ENCODE measurements around the gene FGD4. TPM values are rescaled to one million over a fixed set of nuclear protein-coding genes. Genes with fewer than 3 reads are reported as not detected.
"Not testable (repeated sequence)": the region's sequence is repeated elsewhere in the genome, so short reads cannot be mapped to it uniquely, and the experiment has no call there.

The FGD4 gene
- total RNA-seq, 2 experiments from 2014 or later, result 0.08 to 0.15 TPM

DNA sequence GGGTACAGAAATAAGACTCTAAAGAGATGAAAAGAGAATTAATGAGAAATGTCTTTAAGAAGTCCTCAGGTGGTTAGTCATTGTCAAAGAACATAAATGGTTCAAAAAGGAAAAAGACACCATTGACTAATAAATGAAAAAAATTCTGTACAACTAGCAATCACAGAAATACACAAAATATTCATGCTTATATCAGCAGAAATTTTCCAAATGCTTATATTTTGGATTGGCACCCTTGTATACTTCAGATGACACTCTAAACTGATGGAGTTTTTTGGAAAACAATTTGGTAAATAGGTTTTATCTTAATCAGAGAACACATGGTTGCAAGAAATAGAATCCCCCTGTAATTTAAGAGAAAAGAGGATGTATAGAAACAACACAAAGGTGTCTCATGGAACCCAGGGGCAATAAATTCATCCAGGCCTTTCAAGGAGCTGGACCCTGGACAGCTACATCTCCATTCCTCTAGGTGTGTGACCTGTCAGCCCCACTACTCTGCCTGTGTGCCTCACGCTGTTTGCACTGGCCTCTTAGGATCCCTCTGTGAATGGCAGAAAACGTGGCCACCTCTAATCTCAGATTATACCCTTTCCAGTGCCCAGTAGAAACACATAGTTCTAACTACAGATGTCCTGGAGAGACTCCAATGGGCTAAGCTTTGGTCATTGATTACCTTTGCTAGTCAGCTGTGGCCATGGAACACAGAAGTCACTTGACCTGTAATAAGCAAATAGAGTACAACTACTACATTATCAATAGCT, 110.2 kb downstream of the FGD4 start:
- DNase-seq, result no peak
- Mint-ChIP-seq H3K4me3 (no peak overlapping the region), H3K27ac (no peak overlapping the region), H3K36me3 (ENCODE audit: low read depth) (no peaks in the 10 kb centered on the region), H3K27me3 (peaks cover 20% of the 10 kb centered on the region), H3K9me3 (no peaks in the 10 kb centered on the region), H3K4me1 (no peaks in the 10 kb centered on the region)
- ChIA-PET CTCF (no interaction called here), POLR2A (no interaction called here)

DNA sequence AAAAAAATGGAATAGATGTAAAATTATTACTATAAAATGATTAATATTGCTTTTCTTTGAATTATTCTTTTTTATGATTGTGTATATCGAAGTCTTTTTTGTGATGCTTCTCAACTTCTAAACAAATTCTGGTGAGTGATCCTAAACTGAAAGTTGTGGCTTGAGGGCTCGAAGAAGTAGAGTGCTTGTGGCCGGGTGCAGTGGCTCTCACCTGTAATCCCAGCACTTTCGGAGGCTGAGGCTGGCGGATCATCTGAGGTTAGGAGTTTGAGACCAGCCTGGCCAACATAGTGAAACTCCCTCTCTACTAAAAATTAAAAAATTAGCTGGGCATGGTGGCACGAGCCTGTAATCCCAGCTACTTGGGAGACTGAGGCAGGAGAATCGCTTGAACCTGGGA, 112.6 kb downstream of the FGD4 start:
- H3K9me3 Mint-ChIP-seq; CTCF ChIA-PET; H3K4me1 Mint-ChIP-seq; H3K36me3 Mint-ChIP-seq (ENCODE audit: low read depth); DNase-seq; POLR2A ChIA-PET; H3K4me3 Mint-ChIP-seq; H3K27ac Mint-ChIP-seq: not testable (repeated sequence)
- H3K27me3 Mint-ChIP-seq, result peaks cover 26% of the 10 kb centered on the region

DNA sequence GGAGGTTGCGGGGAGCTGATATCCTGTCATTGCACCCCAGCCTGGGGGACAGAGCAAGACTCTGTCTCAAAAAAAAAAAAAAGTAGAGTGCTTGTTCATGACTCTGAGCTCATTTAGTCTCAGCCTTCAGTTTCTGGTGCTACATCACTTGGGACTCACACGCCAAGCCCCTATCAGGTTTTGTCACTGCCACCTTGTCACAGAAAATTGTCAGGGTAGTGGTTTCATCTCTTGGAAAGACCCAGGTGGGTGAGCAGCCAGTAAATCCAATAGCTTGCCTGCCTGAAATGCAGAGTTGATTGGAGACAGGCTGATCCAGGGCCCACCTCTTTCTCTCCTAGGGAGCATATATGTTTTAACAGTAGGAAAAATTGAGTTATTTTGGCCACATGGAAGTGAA, 113.0 kb downstream of the FGD4 start:
- Mint-ChIP-seq H3K27ac (no peak overlapping the region), H3K9me3 (no peaks in the 10 kb centered on the region), H3K4me3 (no peak overlapping the region), H3K4me1 (no peaks in the 10 kb centered on the region), H3K36me3 (ENCODE audit: low read depth) (no peaks in the 10 kb centered on the region), H3K27me3 (peaks cover 24% of the 10 kb centered on the region)
- no peak for DNase-seq
- POLR2A ChIA-PET, result no interaction called here
- CTCF ChIA-PET, result no interaction called here

DNA sequence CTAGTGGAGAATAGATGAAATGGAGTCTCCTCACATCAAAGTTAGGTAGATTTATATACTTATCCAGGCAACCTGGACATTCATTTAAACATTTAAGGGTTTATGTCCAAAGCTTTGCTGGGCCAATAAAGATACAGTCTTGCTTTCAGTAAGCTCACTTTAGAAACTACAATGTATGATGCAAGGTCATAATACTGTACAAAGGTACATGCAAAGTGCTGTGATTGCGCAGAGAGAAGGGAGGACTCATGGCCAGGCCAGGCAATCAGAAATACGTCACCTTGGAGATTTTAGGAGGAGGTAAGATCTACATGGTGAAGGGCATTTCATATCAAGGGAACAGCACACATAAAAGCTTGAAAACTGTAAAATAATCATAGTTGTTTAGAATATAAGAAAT, 113.6 kb downstream of the FGD4 start:
- Mint-ChIP-seq H3K36me3 (ENCODE audit: low read depth) (no peaks in the 10 kb centered on the region), H3K27ac (no peak overlapping the region), H3K4me1 (no peaks in the 10 kb centered on the region), H3K9me3 (no peaks in the 10 kb centered on the region), H3K27me3 (peaks cover 24% of the 10 kb centered on the region), H3K4me3 (no peak overlapping the region)
- ChIA-PET CTCF (no interaction called here), POLR2A (no interaction called here)
- DNase-seq, result no peak

DNA sequence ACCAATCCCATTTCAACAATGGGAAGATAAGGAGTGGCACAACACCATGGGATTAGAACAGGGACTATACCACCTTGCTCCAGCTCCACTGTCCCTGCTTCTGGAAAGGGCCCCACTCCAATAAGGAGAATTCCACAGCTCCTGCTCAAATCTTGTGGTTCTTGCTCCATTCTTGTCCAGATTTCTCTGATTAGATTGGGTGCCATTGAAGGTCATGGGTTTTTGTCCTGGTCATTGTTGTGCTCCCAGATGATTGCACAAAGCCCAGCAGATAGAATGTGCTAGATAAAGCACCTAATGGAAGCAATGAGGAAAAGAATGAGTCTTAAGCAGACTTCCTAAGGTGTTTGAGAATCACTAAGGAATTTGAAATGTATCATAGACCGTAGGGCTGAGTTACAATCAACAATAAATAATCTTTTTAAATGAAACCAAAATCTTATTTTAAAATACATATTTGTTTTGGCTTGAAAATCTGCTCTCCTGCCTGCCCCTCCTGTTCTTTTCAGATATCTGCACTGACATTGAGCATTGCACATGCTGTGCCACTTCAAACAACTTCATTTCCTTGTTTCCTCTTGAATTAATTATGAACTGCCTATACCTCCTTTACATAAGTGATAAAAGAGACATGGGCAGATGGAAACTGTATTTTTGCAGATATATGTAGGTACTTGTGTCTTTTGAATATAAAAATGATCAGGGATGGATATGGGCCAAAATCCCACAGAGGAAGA, 115.9 kb downstream of the FGD4 start:
- CTCF ChIA-PET, result no interaction called here
- H3K4me3 Mint-ChIP-seq, result no peak overlapping the region
- no peak for DNase-seq

DNA sequence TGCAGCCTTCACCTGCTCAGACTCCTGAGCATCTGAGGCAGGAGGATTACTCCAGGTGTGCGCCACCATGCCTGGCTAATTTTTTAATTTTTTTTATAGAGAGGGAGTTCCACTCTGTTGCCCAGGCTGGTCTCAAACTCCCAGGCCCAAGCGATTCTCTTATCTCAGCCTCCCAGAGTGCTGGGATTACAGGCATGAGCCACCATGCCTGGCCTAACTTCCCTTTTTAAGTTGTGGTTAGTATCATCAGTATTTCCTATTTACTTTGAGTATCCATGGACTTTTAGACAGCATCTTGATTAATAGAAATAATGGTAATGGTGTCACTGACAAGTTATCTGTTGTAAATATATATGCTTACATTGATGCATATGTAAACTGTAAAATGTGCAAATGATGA, 116.9 kb downstream of the FGD4 start:
- no peaks in the 10 kb centered on the region for H3K36me3 Mint-ChIP-seq (ENCODE audit: low read depth)
- ChIA-PET CTCF (no interaction called here), POLR2A (no interaction called here)
- H3K4me1 Mint-ChIP-seq, result no peaks in the 10 kb centered on the region
- no peaks in the 10 kb centered on the region for H3K9me3 Mint-ChIP-seq
- no peak for DNase-seq
- H3K27me3 Mint-ChIP-seq, result peaks cover 17% of the 10 kb centered on the region
- no peak overlapping the region for H3K4me3 Mint-ChIP-seq
- H3K27ac Mint-ChIP-seq, result no peak overlapping the region

More for the DNA sequence above, 115.9 kb downstream of the FGD4 start:
- Mint-ChIP-seq H3K27me3 (peaks cover 23% of the 10 kb centered on the region), H3K36me3 (ENCODE audit: low read depth) (no peaks in the 10 kb centered on the region), H3K27ac (no peak overlapping the region), H3K9me3 (no peaks in the 10 kb centered on the region), H3K4me1 (no peaks in the 10 kb centered on the region)
- POLR2A ChIA-PET, result no interaction called here

DNA sequence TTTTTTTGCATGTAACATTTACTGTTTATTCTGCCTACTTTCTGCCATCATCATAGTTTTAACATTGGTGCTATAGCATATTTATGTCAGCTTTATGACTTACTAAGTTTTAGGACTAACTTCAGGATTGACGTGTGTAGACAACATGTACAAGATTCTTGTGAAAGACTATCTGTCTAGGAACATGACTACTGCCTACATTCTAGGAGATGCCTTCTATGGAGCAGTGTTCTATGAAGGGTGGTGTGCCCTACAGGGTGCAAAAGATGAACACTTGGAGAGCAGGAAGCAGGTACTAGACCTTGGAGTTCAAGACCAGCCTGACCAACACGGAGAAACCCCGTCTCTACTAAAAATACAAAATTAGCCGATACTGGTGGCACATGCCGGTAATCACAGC, 118.6 kb downstream of the FGD4 start:
- ChIA-PET POLR2A (no interaction called here), CTCF (interaction anchor here (0.6 kb wide), 1 partner anchor 848 kb away, joined by 3 read pairs; no protein-coding TSS in a partner anchor)
- H3K4me3 Mint-ChIP-seq, result no peak overlapping the region
- no peaks in the 10 kb centered on the region for H3K9me3 Mint-ChIP-seq
- H3K4me1 Mint-ChIP-seq, result peaks cover 2% of the 10 kb centered on the region
- H3K27me3 Mint-ChIP-seq, result peaks cover 15% of the 10 kb centered on the region
- DNase-seq, result no peak
- no peak overlapping the region for H3K27ac Mint-ChIP-seq
- no peaks in the 10 kb centered on the region for H3K36me3 Mint-ChIP-seq (ENCODE audit: low read depth)

DNA sequence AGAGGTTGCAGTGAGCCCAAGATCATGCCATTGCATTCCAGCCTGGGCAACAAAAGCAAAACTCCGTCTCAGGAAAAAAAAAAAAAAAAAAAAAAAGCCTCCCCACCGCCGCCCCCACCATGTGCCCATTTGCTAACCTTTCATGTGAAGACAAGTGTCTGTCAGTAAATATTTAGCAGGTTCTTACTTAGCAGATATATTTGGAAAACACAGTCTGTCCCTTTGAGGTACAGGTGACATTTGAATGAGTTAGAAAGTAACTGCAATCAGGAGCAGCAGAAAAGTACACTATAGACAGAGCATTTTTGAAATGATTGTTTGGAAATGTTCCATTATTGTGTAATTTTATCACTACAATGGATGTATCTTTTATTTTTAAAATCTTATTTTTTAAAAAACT, 119.7 kb downstream of the FGD4 start:
- no peak overlapping the region for H3K27ac Mint-ChIP-seq
- DNase-seq, result no peak
- H3K4me1 Mint-ChIP-seq, result peaks cover 2% of the 10 kb centered on the region
- H3K4me3 Mint-ChIP-seq, result no peak overlapping the region
- H3K36me3 Mint-ChIP-seq (ENCODE audit: low read depth), result no peaks in the 10 kb centered on the region
- CTCF ChIA-PET, result no interaction called here
- H3K27me3 Mint-ChIP-seq, result peaks cover 11% of the 10 kb centered on the region
- H3K9me3 Mint-ChIP-seq, result no peaks in the 10 kb centered on the region
- POLR2A ChIA-PET, result no interaction called here

DNA sequence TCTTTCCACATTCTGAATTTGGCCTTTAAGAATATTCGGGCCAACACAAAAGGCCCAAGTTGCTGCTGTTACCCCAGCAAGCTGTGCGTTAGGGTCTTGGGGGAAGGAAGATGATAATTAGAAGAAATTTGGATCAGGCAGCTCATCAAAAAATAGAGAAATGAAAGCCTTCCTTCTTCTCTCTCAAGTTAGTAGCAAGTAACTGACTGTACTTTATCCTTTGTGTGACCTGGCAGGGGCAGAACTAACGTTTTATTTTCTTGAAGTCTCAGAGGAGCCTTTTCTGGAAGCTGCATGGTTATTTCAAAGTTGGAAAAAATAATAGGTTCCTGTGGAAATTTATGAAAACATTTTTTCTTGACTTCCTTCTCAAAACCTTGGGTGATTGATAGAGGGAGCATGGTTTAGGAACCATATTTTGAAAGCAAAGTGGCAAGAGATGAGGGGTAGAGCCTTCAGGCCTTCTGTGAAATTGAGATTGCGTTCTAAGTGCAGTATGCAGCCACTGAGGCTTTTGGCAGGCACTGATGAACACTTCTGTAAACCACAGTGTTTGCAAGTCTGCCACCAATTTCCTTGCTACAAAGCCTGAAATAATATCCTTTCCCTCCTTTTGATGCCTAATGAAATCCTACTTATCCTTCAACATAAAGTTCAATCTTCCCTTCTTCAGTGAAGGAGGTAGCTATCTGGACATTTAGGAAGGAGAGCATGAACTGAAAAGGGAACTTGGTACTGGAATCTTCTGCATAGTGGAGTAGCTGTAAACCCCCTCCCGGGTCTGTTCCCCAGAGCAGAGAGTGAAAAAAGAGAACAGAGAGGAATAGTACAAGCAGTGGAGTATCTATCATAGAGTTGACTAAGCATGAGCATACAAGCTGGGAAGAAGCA, 123.2 kb downstream of the FGD4 start:
- Mint-ChIP-seq H3K4me3 (no peak overlapping the region), H3K36me3 (ENCODE audit: low read depth) (no peaks in the 10 kb centered on the region), H3K4me1 (peaks cover 2% of the 10 kb centered on the region), H3K27me3 (peaks cover 2% of the 10 kb centered on the region), H3K9me3 (no peaks in the 10 kb centered on the region), H3K27ac (no peak overlapping the region)
- ChIA-PET CTCF (interaction anchor here (0.5 to 1.0 kb wide), 2 partner anchors 135 to 149 kb away, joined by 3 read pairs; no protein-coding TSS in a partner anchor), POLR2A (no interaction called here)
- no peak for DNase-seq

DNA sequence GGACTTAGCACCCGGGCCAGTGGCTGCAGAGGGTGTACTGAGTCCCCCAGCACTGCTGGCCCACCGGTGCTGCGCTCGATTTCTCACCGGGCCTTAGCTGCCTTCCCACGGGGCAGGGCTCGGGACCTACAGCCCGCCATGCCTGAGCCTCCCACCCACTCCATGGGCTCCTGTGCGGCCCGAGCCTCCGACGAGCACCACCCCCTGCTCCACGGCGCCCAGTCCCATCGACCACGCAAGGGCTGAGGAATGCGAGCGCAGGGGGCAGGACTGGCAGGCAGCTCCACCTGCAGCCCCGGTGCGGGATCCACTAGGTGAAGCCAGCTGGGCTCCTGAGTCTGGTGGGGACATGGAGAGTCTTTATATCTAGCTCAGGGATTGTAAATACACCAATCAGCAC, 126.4 kb downstream of the FGD4 start:
- DNase-seq; CTCF ChIA-PET; POLR2A ChIA-PET; H3K36me3 Mint-ChIP-seq (ENCODE audit: low read depth); H3K9me3 Mint-ChIP-seq; H3K4me3 Mint-ChIP-seq; H3K27ac Mint-ChIP-seq; H3K27me3 Mint-ChIP-seq; H3K4me1 Mint-ChIP-seq: not testable (repeated sequence)

DNA sequence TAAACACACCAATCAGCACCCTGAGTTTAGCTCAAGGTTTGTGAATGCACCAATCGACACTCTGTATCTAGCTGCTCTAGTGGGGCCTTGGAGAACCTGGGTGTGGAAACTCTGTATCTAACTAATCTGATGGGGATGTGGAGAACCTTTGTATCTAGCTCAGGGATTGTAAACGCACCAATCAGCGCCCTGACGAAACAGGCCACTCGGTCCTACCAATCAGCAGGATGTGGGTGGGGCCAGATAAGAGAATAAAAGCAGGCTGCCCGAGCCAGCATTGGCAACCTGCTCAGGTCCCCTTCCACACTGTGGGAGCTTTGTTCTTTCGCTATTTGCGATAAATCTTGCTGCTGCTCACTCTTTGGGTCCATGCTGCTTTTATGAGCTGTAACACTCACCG, 127.0 kb downstream of the FGD4 start:
- H3K27me3 Mint-ChIP-seq; H3K27ac Mint-ChIP-seq; POLR2A ChIA-PET; DNase-seq; H3K9me3 Mint-ChIP-seq; CTCF ChIA-PET; H3K4me1 Mint-ChIP-seq; H3K4me3 Mint-ChIP-seq; H3K36me3 Mint-ChIP-seq (ENCODE audit: low read depth): not testable (repeated sequence)

DNA sequence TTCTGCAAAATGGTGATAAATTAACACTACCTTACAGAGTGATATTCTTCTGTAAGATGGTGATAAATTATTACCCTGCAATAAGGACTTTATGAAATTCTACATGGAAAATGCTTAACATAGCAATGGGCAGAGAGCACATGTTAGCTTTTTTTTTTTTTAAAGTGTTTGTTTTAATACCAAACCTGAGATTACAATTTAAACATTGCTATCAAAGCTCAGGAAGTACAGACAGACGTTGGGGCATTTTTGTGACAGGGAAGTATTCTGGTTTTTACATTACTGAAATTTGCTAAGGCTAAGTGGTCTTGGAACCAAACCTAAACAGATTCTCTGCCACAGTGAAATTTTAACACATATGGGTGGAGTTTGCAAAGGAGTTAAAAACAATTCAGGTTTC, 133.1 kb downstream of the FGD4 start:
- peaks cover 32% of the 10 kb centered on the region for H3K27me3 Mint-ChIP-seq
- no peak overlapping the region for H3K27ac Mint-ChIP-seq
- H3K4me3 Mint-ChIP-seq, result no peak overlapping the region
- no peaks in the 10 kb centered on the region for H3K36me3 Mint-ChIP-seq (ENCODE audit: low read depth)
- no peaks in the 10 kb centered on the region for H3K9me3 Mint-ChIP-seq
- CTCF ChIA-PET, result interaction anchor here (0.6 to 0.9 kb wide), 3 partner anchors 12 to 70 kb away, joined by 3 to 7 read pairs (median 3); no protein-coding TSS in a partner anchor
- POLR2A ChIA-PET, result no interaction called here
- no peak for DNase-seq
- no peaks in the 10 kb centered on the region for H3K4me1 Mint-ChIP-seq

DNA sequence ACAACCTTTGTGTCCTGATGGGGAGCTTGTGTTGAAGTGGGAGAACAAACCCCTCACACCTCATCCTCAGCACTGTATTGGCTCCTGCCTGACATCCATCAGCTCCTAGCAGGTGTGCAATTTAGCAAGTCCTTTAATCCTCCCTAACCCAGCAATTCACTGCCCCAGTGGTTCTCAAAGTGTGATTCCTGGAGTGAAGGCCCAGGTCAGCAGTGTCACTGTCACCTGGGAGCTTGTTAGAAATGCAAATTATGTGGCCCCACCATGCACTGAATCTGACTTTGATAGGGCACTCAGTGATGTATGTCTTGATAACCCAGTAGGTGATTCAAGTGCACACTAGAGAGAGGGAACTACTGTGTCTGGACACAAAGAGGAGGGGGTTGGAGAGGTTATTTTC, 133.6 kb downstream of the FGD4 start:
- H3K4me1 Mint-ChIP-seq, result no peaks in the 10 kb centered on the region
- CTCF ChIA-PET, result interaction anchor here (0.6 to 0.9 kb wide), 2 partner anchors 52 to 70 kb away, joined by 3 to 7 read pairs; no protein-coding TSS in a partner anchor
- DNase-seq, result no peak
- no peaks in the 10 kb centered on the region for H3K36me3 Mint-ChIP-seq (ENCODE audit: low read depth)
- POLR2A ChIA-PET, result no interaction called here
- no peak overlapping the region for H3K4me3 Mint-ChIP-seq
- H3K27me3 Mint-ChIP-seq, result peaks cover 35% of the 10 kb centered on the region
- H3K27ac Mint-ChIP-seq, result no peak overlapping the region
- no peaks in the 10 kb centered on the region for H3K9me3 Mint-ChIP-seq
